Heart right ventricle (tissue), 16 donors: Measurements from ENCODE around the gene LRMDA. TPM values are rescaled to one million over a fixed set of nuclear protein-coding genes. Genes with fewer than 3 reads are reported as not detected.
A peak's percentile ranks its signal among the peaks of the same experiment; 100 is the strongest.

Source experiments
- ATAC-seq, 8 donors: fragments of 200-7000 bp; cut with Tn5 transposase; one replicate each; pipeline ENCODE4 v1.9.1; 2020; ENCODE audit warnings: mild to moderate bottlenecking in 8 of 8, moderate library complexity in 8 of 8, moderate number of reproducible peaks in 1 of 8
- DNase-seq, 2 donors: peaks; one replicate each; pipeline ENCODE4 v3.0.0-alpha.2; 2020
- H3K27ac ChIP-seq, 10 donors: fragments of 200-600 bp; sonication (generic) in 2 of 10; one replicate each; pipeline versions ENCODE4 v1.5.0 to v1.8.0; 2020 to 2022; ENCODE audit warnings: mild to moderate bottlenecking in 3 of 10
- H3K27me3 ChIP-seq, 7 donors: fragments of 200-600 bp; one replicate each; pipeline ENCODE4 v1.8.0; 2021 to 2022; ENCODE audit warnings: mild to moderate bottlenecking in 2 of 7
- H3K36me3 ChIP-seq, 9 donors: fragments of 200-600 bp; sonication (generic) in 1 of 9; one replicate each; pipeline versions ENCODE4 v1.5.0 to v1.8.0; 2020 to 2022; ENCODE audit warnings: mild to moderate bottlenecking in 2 of 9
- H3K4me1 ChIP-seq, 9 donors: fragments of 200-600 bp; sonication (generic) in 1 of 9; one replicate each; pipeline versions ENCODE4 v1.5.0 to v1.8.0; 2020 to 2022; ENCODE audit warnings: mild to moderate bottlenecking in 4 of 9
- H3K4me3 ChIP-seq, 10 donors: fragments of 200-600 bp; sonication (generic) in 2 of 10; one replicate each; pipeline versions ENCODE4 v1.5.0 to v1.8.0; 2020 to 2022; ENCODE audit warnings: mild to moderate bottlenecking in 7 of 10, moderate library complexity in 2 of 10
- H3K9me3 ChIP-seq, 11 donors: fragments of 200-600 bp in 10 of 11; sonication (generic) in 2 of 11; one replicate each; pipeline versions ENCODE4 v1.5.0 to v1.8.0; 2013 to 2022; ENCODE audit warnings: mild to moderate bottlenecking in 2 of 11, control low read depth in 1 of 11, moderate library complexity in 1 of 11
- CTCF ChIP-seq, 9 donors: fragments of 200-600 bp; sonication (generic) in 2 of 9; IDR thresholded peaks; one replicate each; pipeline versions ENCODE4 v1.5.0 to v1.8.0; 2021 to 2022; ENCODE audit warnings: antibody characterized with exemption in 9 of 9, mild to moderate bottlenecking in 5 of 9, moderate library complexity in 1 of 9
- WGBS, 2 donors: extraction: QIAGEN DNeasy Blood & Tissue Kit; methylation state at CpG; one replicate each; pipeline ENCODE4 v1.1.7; 2013; ENCODE audit warnings: inconsistent platforms in 1 of 2; 5-methylcytosine and 5-hydroxymethylcytosine counted together
- intact Hi-C, 10 donors: fragments of 100-400 bp; cut with DNase I; formaldehyde crosslinking; loops; one replicate each; pipeline versions ENCODE4 v1.11.1 to v1.14.2; 2022
- polyA plus RNA-seq, 2 donors: library from polyadenylated mRNA; stranded (reverse); fragments of 200-250 nt; gene quantifications; one replicate each; pipeline ENCODE4 v1.2.3, GENCODE V29; 2013
- total RNA-seq, 10 donors: library from RNA; stranded (reverse); fragmentation: NEBNext Ultra II Directional in 3 of 10; extraction: Animal tissue kit (Norgen Biotek cat#: 25700) in 3 of 10; gene quantifications; one replicate each; pipeline versions ENCODE4 v1.2.1 to v1.2.4, GENCODE V29; 2021 to 2023
- donor health status: Arrhythmogenic right ventricular cardiomyopathy.
- donor health status: ischemic (EF 13 %, LVEDD 7.1; RV severe dilation, severe dysfunction).
- donor health status: healthy with polysubstance abuse.
- donor health status: DM: no; HTN: yes; CAD: no.
- donor health status: DM: no; HTN: no; CAD: no.
- donor health status: ischemic (EF 25% LVEDD 6.9; RV normal size, moderate dysfunction).
- donor health status: ischemic (EF 25% LVEDD 5.7; RV mildly dilated, moderate dysfunction).
- donor health status: healthy.
- donor health status: DM: yes; HTN: yes; CAD: no.
- donor health status: Ischemic cardiomyopathy.
- donor health status: ischemic (EF 35%, LVEDD 5.7; RV mildly dilated, moderate dysfunction).
- donor health status: nonischemic (EF 11% LVEDD 7.7; RV severe dilation, severe dysfunction).
- donor health status: DM: yes; HTN: yes; CAD: no.
- donor health status: PGD.
- donor health status: ischemic (EF 29% LVEDD 5.4; RV normal size, mild dysfunction).
- donor health status: nonischemic (EF 23%, LVEDD 6.1; RV moderate dilation, normal function).

LRMDA gene
- total and polyA plus RNA-seq, 12 donors, result 4.0 to 59.8 (median 12.7) TPM

- DNase-seq (no peak), ATAC-seq (no peak)
- Histone ChIP-seq H3K27ac (no peak overlapping the region), H3K4me3 (no peak overlapping the region), H3K36me3 (no peaks in the 10 kb centered on the region), H3K4me1 (peaks cover 0 to 18% (median 1%) of the 10 kb centered on the region in 9 donors), H3K9me3 (peaks cover 0 to 9% (median 1%) of the 10 kb centered on the region in 11 donors), H3K27me3 (no peaks in the 10 kb centered on the region)
- WGBS, 2 donors, result 70 to 72% methylated on average over 1 of the region's 1 CpG
- TF ChIP-seq CTCF (IDR thresholded peaks at IDR 0.05), result no peak
- intact Hi-C loops, result no loop called here
Observed at GRCh38 chr10:75588031-75588430, 156.6 kb downstream of the LRMDA start.

DNA sequence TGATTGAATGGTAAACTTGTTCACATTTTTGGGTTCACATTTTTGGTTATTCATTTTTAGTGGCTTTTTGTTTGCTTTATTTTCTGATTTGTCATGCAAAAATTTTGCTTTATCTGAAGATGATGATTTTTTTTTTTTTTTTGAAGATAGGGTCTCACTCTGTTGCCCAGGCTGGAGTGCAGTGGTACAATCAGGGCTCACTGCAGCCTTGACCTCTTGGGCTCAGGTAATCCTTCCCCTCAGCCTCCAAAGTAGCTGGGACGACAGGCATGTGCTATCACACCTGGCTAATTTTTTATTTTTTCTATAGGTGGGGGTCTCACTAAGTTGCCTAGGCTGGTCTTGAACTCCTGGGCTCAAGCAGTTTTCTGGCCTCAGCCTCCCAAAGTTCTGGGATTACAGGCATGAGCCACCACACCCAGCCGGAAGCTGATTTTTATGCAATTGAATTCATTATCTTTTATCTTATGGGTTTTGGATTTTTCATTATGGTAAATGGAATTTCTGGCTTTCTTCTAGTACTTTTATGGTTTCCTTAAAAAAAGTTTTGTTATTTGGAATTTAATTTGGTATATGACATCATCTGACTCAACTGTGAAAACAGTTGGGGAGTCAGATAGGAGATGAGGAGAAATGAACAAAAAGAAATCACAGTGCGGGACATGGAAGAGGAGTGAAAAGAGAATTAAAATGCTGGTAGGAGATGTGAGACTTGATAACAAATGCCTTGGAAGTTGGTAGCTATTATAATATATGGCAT lies 158.7 kb downstream of the LRMDA start:
- no peak for TF ChIP-seq CTCF (IDR thresholded peaks at IDR 0.05)
- WGBS, 2 donors, result 96 to 97% methylated on average over 3 of the region's 3 CpGs

GRCh38 chr10:75592151-75592787 lies 160.8 kb downstream of the LRMDA start:
- peak overlapping the region in 8 of 10 donors; percentile 22 to 80 (median 61) for H3K27ac ChIP-seq
- no peaks in the 10 kb centered on the region for H3K36me3 ChIP-seq
- H3K9me3 ChIP-seq, result no peaks in the 10 kb centered on the region
- no peak for TF ChIP-seq CTCF (IDR thresholded peaks at IDR 0.05)
- DNase-seq (no peak), ATAC-seq (peak in 6 of 8 donors; percentile 38 to 76 (median 66))
- no peaks in the 10 kb centered on the region for H3K27me3 ChIP-seq
- H3K4me3 ChIP-seq, result peak overlapping the region; percentile 18 to 55 (median 44)
- 47 to 55% methylated on average over 31 of the region's 31 CpGs for WGBS, 2 donors
- H3K4me1 ChIP-seq, result peaks cover 0 to 24% (median 2%) of the 10 kb centered on the region in 9 donors
- intact Hi-C loops, result loop anchor here in 4 of 10 donors (2.0 to 10.0 kb wide), 3 partner anchors 157 to 191 kb away; partner anchors contain the start of genes ZNF503 (in 3 of the 4) and LRMDA (in 1 of the 4)

More for the DNA sequence above, 158.7 kb downstream of the LRMDA start:
- H3K27ac ChIP-seq, result no peak overlapping the region
- H3K36me3 ChIP-seq, result no peaks in the 10 kb centered on the region
- H3K4me3 ChIP-seq, result no peak overlapping the region
- H3K9me3 ChIP-seq, result no peaks in the 10 kb centered on the region
- peaks cover 0 to 24% (median 2%) of the 10 kb centered on the region in 9 donors for H3K4me1 ChIP-seq
- intact Hi-C loops, result loop anchor here in 3 of 10 donors (10.0 kb wide), 2 partner anchors 155 to 185 kb away; partner anchors contain the start of genes ZNF503 (in 2 of the 3) and LRMDA (in 1 of the 3)
- H3K27me3 ChIP-seq, result no peaks in the 10 kb centered on the region
- no peak for ATAC-seq
- no peak for DNase-seq
